OCI-LY1 (cell line): ENCODE data around the gene NAA11.

ENCODE experiments used
- EZH2 ChIP-seq: fragments of 200-600 bp; sonication (generic), shearing (Covaris generic); IDR thresholded peaks from 2 replicates; pipeline ENCODE4 v1.8.0; 2017; ENCODE audit warnings: borderline replicate concordance, mixed run types, mild to moderate bottlenecking, antibody characterized with exemption, low read length, moderate library complexity, mixed read lengths
- TF ChIP-seq, protein P1 (sequence below): fragments of 200-600 bp; sonication (generic), shearing (Covaris generic); IDR thresholded peaks from 2 replicates; pipeline ENCODE4 v1.5.1; 2017; ENCODE audit warnings: mild to moderate bottlenecking, antibody characterized with exemption, low read length, moderate library complexity, mixed read lengths

DNA sequence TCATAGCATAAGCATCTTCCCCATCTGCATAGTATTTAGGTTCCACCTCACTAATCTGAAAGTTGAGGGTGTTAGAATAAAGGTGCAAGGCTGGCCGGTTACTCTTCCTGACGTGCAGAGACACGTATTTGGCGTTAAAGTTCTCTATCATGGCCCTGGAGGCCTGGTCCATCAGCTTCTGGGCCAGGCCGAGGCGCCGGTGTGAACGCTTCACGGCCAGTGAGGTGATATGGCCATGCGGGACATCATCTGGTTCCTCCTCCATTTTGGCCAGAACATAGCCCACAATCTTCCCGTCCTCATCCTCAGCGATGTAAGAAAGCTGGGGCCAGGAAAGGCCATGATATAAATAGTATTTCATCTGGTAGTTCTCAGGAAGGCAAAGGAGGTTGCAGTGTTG lies 425 bp downstream of the NAA11 start:
- TF ChIP-seq, protein P1, sequence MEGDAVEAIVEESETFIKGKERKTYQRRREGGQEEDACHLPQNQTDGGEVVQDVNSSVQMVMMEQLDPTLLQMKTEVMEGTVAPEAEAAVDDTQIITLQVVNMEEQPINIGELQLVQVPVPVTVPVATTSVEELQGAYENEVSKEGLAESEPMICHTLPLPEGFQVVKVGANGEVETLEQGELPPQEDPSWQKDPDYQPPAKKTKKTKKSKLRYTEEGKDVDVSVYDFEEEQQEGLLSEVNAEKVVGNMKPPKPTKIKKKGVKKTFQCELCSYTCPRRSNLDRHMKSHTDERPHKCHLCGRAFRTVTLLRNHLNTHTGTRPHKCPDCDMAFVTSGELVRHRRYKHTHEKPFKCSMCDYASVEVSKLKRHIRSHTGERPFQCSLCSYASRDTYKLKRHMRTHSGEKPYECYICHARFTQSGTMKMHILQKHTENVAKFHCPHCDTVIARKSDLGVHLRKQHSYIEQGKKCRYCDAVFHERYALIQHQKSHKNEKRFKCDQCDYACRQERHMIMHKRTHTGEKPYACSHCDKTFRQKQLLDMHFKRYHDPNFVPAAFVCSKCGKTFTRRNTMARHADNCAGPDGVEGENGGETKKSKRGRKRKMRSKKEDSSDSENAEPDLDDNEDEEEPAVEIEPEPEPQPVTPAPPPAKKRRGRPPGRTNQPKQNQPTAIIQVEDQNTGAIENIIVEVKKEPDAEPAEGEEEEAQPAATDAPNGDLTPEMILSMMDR, result no peak
- no peak for TF ChIP-seq EZH2
